ENCODE measurements around the gene KIF26B.

DNA sequence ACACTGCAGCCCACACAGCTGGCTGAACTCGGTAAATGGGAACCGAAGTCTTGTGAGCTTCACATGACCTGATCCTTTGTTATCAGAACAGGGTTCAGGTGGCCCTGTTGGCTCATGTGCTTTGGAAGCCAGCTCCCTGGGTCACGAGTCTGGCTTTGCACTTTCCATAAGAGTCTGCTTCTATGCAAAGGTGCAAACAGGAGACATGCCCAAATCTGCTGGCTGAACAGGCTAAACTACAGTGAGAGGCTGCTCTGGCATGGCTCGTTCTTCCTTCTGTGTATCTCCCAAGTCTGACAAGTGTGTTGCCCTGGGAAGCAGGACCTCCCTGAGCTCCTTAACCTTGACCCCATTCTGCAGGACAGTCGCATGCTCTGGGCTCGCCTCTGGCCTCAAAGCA is 549.6 kb downstream of the KIF26B start:
- TF ChIP-seq, protein P1, sequence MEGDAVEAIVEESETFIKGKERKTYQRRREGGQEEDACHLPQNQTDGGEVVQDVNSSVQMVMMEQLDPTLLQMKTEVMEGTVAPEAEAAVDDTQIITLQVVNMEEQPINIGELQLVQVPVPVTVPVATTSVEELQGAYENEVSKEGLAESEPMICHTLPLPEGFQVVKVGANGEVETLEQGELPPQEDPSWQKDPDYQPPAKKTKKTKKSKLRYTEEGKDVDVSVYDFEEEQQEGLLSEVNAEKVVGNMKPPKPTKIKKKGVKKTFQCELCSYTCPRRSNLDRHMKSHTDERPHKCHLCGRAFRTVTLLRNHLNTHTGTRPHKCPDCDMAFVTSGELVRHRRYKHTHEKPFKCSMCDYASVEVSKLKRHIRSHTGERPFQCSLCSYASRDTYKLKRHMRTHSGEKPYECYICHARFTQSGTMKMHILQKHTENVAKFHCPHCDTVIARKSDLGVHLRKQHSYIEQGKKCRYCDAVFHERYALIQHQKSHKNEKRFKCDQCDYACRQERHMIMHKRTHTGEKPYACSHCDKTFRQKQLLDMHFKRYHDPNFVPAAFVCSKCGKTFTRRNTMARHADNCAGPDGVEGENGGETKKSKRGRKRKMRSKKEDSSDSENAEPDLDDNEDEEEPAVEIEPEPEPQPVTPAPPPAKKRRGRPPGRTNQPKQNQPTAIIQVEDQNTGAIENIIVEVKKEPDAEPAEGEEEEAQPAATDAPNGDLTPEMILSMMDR (IDR thresholded peaks at IDR 0.05) = no peak
- no peak for TF ChIP-seq ZBTB21 (CRISPR knock-in tag; IDR thresholded peaks at IDR 0.05; ENCODE audit: borderline replicate concordance)
